Hepatocyte (in vitro differentiated cells): ENCODE measurements around the gene PDE4B.

ENCODE experiments used
- EZH2phosphoT487 ChIP-seq: fragments of 200-600 bp; sonication (generic); IDR thresholded peaks from one replicate; pipeline ENCODE4 v1.6.1; 2018; ENCODE audit warnings: antibody characterized with exemption, mild to moderate bottlenecking, low read depth, moderate library complexity; ENCODE audit not compliant: unreplicated experiment, severe bottlenecking
- TF ChIP-seq, protein P1 (sequence below): fragments of 200-600 bp; sonication (generic); IDR thresholded peaks from 2 replicates; pipeline ENCODE4 v1.5.1; 2016; ENCODE audit warnings: antibody characterized with exemption, mild to moderate bottlenecking; ENCODE audit not compliant: poor library complexity

DNA sequence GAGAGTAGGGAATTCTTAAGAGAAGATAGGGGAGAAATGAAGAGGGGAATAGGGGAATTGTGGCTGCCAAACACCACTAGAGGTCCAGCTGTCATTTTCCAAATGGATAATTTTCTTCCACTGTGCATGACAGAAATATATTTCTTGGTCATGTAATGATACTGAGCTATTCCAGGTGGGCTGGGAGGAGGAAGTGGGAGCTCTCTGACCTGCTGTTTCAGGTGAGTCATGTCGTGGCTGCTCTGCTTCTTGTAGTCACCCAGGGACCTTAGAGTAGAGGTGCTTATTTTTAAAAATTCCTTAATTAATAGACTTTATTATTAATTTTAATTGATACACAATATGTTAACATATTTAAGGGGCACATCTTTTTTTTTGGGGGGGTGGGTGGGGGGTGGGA is 11.9 kb downstream of the PDE4B start:
- TF ChIP-seq, protein P1, sequence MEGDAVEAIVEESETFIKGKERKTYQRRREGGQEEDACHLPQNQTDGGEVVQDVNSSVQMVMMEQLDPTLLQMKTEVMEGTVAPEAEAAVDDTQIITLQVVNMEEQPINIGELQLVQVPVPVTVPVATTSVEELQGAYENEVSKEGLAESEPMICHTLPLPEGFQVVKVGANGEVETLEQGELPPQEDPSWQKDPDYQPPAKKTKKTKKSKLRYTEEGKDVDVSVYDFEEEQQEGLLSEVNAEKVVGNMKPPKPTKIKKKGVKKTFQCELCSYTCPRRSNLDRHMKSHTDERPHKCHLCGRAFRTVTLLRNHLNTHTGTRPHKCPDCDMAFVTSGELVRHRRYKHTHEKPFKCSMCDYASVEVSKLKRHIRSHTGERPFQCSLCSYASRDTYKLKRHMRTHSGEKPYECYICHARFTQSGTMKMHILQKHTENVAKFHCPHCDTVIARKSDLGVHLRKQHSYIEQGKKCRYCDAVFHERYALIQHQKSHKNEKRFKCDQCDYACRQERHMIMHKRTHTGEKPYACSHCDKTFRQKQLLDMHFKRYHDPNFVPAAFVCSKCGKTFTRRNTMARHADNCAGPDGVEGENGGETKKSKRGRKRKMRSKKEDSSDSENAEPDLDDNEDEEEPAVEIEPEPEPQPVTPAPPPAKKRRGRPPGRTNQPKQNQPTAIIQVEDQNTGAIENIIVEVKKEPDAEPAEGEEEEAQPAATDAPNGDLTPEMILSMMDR: no peak
- TF ChIP-seq EZH2phosphoT487: no peak
